Measurements from ENCODE around the gene CYP8B1. TPM values are rescaled to one million over a fixed set of nuclear protein-coding genes. Genes with fewer than 3 reads are reported as not detected.

The CYP8B1 gene
- total and polyA plus RNA-seq, 9 of the 15 experiments (the other 6 are each of a cell fraction or from before 2014, with no cell fraction given): 0.04 TPM; not detected in 8

DNA sequence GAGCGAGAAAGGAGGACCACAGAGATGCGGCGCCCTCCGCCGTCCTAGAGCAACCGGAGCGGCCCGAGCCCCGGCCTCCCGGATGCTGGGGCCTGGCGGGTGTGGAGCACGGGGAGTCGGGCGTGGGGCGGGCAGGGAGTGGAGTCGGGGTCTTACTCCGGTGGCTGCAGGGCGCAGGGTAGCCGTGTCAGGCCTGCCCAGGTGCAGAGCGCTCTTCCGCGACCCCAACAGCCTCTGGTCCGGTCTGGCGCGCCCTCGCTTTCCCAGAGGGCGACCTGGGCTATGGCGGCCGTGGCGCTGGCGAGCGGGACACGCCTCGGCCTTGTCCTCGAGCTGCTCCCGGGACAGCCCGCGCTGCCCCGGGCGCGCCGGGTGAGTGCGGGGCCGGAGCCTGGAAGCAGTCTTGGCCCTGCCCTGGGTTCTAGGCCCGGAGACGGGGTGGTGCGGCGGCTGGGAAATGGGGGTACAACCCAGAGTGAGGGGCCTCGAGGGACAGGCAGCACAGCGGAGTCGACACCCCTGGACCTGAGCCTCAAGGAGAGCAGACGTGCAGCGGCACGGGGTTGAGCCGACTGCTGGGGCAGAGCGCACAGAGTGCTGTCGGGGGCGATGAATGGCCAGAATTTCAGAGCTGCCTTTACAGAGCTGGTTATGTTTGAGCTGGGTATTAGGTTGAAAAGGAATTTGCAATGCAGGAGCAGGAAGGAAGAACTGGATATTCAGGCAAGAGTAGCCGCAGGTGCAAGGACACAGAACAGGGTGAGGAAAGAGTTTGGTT is 30.6 kb upstream of the CYP8B1 start, which contains the start of gene ZNF662 (continued):
- TF ChIP-seq, protein P1, sequence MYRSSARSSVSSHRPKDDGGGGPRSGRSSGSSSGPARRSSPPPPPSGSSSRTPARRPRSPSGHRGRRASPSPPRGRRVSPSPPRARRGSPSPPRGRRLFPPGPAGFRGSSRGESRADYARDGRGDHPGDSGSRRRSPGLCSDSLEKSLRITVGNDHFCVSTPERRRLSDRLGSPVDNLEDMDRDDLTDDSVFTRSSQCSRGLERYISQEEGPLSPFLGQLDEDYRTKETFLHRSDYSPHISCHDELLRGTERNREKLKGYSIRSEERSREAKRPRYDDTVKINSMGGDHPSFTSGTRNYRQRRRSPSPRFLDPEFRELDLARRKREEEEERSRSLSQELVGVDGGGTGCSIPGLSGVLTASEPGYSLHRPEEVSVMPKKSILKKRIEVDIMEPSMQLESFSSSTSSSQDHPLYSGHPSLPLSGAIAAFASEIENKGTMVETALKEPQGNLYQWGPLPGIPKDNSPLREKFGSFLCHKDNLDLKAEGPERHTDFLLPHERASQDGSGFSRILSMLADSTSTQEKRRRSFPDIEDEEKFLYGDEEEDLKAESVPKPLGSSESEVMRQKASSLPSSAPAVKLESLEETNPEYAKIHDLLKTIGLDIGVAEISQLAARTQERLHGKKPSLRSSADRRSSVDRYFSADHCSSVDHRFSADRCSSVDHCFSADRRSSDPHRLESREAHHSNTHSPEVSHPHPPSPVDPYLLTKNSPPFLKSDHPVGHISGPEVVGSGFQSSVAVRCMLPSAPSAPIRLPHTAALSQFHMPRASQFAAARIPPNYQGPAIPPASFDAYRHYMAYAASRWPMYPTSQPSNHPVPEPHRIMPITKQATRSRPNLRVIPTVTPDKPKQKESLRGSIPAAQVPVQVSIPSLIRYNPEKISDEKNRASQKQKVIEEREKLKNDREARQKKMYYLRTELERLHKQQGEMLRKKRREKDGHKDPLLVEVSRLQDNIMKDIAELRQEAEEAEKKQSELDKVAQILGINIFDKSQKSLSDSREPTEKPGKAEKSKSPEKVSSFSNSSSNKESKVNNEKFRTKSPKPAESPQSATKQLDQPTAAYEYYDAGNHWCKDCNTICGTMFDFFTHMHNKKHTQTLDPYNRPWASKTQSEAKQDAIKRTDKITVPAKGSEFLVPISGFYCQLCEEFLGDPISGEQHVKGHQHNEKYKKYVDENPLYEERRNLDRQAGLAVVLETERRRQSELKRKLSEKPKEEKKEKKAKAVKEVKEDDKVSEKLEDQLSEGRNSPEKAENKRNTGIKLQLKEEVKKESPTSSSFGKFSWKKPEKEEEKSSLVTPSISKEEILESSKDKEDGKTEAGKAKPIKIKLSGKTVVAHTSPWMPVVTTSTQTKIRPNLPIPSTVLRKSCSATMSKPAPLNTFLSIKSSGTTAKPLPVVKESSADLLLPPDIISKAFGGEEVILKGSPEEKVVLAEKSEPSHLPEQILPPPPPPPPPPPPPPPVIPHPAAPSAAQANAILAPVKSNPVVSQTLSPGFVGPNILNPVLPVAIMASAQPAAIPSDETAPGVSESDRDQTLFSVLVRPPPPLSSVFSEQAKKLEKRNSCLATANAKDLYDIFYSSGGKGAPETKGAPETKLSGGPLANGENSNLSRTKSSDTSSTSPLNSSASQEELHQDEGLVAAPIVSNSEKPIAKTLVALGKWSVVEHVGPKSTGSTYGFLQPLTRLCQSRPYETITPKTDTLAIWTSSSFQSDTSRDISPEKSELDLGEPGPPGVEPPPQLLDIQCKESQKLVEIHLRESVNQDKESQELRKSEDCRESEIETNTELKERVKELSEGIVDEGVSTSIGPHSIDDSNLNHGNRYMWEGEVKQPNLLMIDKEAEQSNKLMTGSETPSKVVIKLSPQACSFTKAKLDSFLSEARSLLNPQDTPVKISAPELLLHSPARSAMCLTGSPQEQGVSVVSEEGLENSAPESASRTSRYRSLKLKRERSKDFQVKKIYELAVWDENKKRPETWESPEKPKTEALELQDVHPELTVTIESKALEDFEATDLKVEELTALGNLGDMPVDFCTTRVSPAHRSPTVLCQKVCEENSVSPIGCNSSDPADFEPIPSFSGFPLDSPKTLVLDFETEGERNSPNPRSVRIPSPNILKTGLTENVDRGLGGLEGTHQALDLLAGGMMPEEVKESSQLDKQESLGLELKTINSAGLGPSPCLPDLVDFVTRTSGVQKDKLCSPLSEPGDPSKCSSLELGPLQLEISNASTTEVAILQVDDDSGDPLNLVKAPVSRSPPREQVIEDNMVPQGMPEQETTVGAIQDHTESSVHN (IDR thresholded peaks at IDR 0.05; ENCODE audit: borderline replicate concordance in 1 of 2, low read depth in 1 of 2): no peak
- peak; percentile 83 for TF ChIP-seq ZNF263 (CRISPR knock-in tag; IDR thresholded peaks at IDR 0.05; ENCODE audit: borderline replicate concordance)
- TF ChIP-seq, protein P2, sequence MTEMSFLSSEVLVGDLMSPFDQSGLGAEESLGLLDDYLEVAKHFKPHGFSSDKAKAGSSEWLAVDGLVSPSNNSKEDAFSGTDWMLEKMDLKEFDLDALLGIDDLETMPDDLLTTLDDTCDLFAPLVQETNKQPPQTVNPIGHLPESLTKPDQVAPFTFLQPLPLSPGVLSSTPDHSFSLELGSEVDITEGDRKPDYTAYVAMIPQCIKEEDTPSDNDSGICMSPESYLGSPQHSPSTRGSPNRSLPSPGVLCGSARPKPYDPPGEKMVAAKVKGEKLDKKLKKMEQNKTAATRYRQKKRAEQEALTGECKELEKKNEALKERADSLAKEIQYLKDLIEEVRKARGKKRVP (CRISPR knock-in tag; IDR thresholded peaks at IDR 0.05): no peak
- TF ChIP-seq, protein P3, sequence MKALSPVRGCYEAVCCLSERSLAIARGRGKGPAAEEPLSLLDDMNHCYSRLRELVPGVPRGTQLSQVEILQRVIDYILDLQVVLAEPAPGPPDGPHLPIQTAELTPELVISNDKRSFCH (CRISPR knock-in tag; IDR thresholded peaks at IDR 0.05): no peak
- TF ChIP-seq, protein P3 (tag; IDR thresholded peaks at IDR 0.05): no peak
- TF ChIP-seq HMG20A (CRISPR knock-in tag; conservative IDR thresholded peaks at IDR 0.05): no peak
- TF ChIP-seq PCBP1 (IDR thresholded peaks at IDR 0.05; ENCODE audit: low read depth, low read length, poor library complexity, severe bottlenecking): no peak
- TF ChIP-seq SRF (CRISPR knock-in tag; IDR thresholded peaks at IDR 0.05): no peak
- TF ChIP-seq PHF8 (IDR thresholded peaks at IDR 0.05; ENCODE audit: borderline replicate concordance, low read length): peak; percentile 30; the same call in 1 of the 2 replicates

Measured in K562 (cell line).